ENCODE results near the gene C19orf25.

C19orf25 gene

DNA sequence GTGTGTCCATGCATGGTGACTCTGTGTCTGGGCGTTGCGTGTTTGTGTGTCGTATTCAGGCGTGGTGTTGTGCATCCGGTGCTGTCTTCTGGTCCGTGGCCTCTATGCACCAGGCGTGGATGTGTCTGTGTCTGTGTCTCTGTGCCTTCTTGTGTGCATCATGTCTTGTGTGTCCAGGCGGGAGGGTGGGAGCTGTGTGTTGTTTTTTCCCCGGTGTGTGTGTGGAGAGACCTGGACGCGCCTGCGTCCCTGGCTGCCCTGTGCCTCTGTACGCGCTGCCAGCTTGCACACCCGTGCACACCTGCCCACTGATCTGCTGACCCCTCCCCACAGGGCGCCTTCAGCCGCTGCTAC, 45.9 kb upstream of the C19orf25 start:
- Histone ChIP-seq H3K79me1 (ENCODE audit: low read length) (no peaks in the 10 kb centered on the region), H4K8ac (ENCODE audit: low read depth, low read length) (no peak overlapping the region), H3K27ac (ENCODE audit: low read depth, low read length) (no peak overlapping the region), H2AK5ac (ENCODE audit: low read length) (no peak overlapping the region), H3K4ac (ENCODE audit: low read depth, low read length) (no peak overlapping the region), H3K4me1 (ENCODE audit: control insufficient read depth, low read depth, low read length) (no peaks in the 10 kb centered on the region), H3K27me3 (ENCODE audit: insufficient read depth, low read length, poor library complexity) (peaks cover 9% of the 10 kb centered on the region), H2BK120ac (ENCODE audit: low read depth, low read length) (no peak overlapping the region), H3K79me2 (ENCODE audit: control insufficient read depth, insufficient read depth, low read length) (no peaks in the 10 kb centered on the region), H2BK5ac (ENCODE audit: low read length) (no peak overlapping the region), H3K18ac (ENCODE audit: low read length) (no peak overlapping the region), H3K9ac (ENCODE audit: low read length) (no peak overlapping the region), H3K36me3 (ENCODE audit: control insufficient read depth, insufficient read depth, low read length) (no peaks in the 10 kb centered on the region), H3K4me2 (ENCODE audit: low read length) (no peak overlapping the region), H2BK15ac (replicated peaks; ENCODE audit: low read depth) (no peak overlapping the region), H3K4me3 (ENCODE audit: low read length) (no peak overlapping the region), H3K56ac (ENCODE audit: low read length) (no peak overlapping the region), H3K23ac (ENCODE audit: low read length) (peak overlapping the region; percentile 29), H4K5ac (ENCODE audit: low read length) (no peak overlapping the region)
- WGBS (ENCODE audit: extremely low coverage, insufficient coverage, low lambda C conversion rate), result no CpG with 5 or more reads among the region's 17 CpGs
- DNase-seq, result no peak

DNA sequence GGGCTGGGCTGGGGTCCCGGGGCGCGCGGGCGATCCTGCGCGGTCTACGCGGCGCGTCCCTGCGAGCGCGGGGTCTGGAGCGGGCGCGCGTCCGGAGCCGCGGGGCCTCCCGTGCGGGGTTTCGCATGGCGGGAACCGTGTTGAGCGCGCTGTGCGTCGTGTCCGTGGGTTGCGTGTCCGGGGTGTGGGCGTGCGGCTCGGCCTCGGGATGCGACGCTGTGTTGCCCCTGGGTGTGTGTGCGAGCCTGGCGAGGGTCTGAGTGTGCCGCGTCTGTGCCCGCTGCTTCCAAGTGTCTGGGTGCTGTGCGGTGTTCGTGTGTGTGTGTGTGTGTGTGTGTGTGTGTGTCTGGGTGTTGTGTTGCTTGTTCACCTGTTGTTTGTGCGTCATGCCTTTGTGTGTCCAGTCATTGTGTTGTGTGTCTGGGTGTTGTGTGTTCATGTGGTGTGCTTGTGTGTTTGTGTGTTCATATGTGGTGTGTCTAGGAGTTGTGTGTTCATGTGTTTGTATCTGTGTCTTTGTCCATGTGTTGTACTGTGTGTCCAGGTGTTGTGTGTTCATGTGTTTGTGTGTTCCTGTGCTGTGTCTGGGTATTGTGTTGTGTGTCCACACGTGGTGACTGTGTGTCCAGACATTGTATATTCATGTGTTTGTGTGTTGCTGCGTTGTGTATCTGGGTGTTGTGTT, 45.4 kb upstream of the C19orf25 start:
- Histone ChIP-seq H3K79me1 (ENCODE audit: low read length) (no peaks in the 10 kb centered on the region), H3K9ac (ENCODE audit: low read length) (no peak overlapping the region), H3K4me3 (ENCODE audit: low read length) (no peak overlapping the region), H3K27me3 (ENCODE audit: insufficient read depth, low read length, poor library complexity) (peaks cover 9% of the 10 kb centered on the region), H2BK15ac (replicated peaks; ENCODE audit: low read depth) (no peak overlapping the region), H3K79me2 (ENCODE audit: control insufficient read depth, insufficient read depth, low read length) (no peaks in the 10 kb centered on the region), H3K27ac (ENCODE audit: low read depth, low read length) (no peak overlapping the region), H3K4me2 (ENCODE audit: low read length) (no peak overlapping the region), H4K8ac (ENCODE audit: low read depth, low read length) (no peak overlapping the region), H2AK5ac (ENCODE audit: low read length) (no peak overlapping the region), H2BK5ac (ENCODE audit: low read length) (no peak overlapping the region), H3K36me3 (ENCODE audit: control insufficient read depth, insufficient read depth, low read length) (no peaks in the 10 kb centered on the region), H2BK120ac (ENCODE audit: low read depth, low read length) (no peak overlapping the region), H4K5ac (ENCODE audit: low read length) (no peak overlapping the region), H3K56ac (ENCODE audit: low read length) (no peak overlapping the region), H3K4me1 (ENCODE audit: control insufficient read depth, low read depth, low read length) (no peaks in the 10 kb centered on the region), H3K23ac (ENCODE audit: low read length) (peak overlapping the region; percentile 29), H3K4ac (ENCODE audit: low read depth, low read length) (no peak overlapping the region), H3K18ac (ENCODE audit: low read length) (no peak overlapping the region)
- peak; percentile 13 for DNase-seq
- WGBS (ENCODE audit: extremely low coverage, insufficient coverage, low lambda C conversion rate), result no CpG with 5 or more reads among the region's 49 CpGs

DNA sequence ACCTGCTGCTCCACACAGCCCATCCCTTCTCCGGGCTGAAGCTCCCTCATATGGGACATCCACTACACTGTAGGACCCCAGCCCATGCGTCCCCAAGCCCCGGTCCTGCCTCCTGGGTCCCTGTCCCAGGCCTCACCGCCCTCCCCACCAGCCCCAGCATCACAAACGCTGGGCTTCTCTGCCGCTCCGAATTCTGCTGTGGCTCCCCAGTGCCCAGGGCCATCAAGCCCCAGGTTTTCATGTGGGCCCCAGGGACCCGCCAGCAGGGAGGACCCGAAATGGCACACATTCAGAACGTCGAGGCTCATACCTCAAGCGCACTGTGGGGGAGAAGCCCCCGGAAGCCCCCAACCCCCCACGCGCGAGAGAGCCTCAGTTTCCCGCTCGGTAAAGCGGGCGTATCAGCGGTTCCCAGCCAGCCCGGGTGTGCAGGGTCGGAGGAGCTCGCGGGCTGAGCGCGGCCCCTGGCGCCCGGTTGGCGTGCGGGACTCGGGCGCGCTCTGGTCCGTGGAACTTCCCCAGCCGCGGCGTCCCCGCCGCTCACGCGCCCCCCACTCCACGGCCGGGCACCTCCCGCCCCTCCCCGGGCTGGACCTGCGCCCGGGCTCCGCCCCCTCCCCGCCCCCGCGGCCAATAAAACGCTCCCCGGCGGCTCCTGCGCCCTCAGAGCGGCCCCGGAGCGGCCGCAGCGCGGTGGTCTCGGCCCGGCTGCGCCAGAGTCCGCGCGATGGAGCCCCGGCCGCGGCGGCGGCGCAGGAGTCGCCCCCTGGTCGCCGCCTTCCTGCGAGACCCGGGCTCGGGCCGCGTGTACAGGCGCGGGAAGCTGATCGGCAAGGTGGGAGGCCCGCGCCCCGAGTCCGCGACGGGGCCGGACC, 44.6 kb upstream of the C19orf25 start, which contains the start of gene PLK5:
PLK5 (plus strand) TSS at position 666 of the 875 bp plus-strand sequence. CDS start 2,920 bp downstream, outside the sequence.
- H3K4me1 ChIP-seq (ENCODE audit: control insufficient read depth, low read depth, low read length), result no peaks in the 10 kb centered on the region
- no peak within 1 kb of the TSS for H4K8ac ChIP-seq (ENCODE audit: low read depth, low read length)
- H3K18ac ChIP-seq (ENCODE audit: low read length), result no peak within 1 kb of the TSS
- no peak within 1 kb of the TSS for H3K4me2 ChIP-seq (ENCODE audit: low read length)
- DNase-seq, result no peak
- no peak within 1 kb of the TSS for H3K56ac ChIP-seq (ENCODE audit: low read length)
- no peak within 1 kb of the TSS for H2BK15ac ChIP-seq (replicated peaks; ENCODE audit: low read depth)
- H2AK5ac ChIP-seq (ENCODE audit: low read length), result no peak within 1 kb of the TSS
- H3K27ac ChIP-seq (ENCODE audit: low read depth, low read length), result no peak within 1 kb of the TSS
- no peak within 1 kb of the TSS for H3K4me3 ChIP-seq (ENCODE audit: low read length)
- H3K23ac ChIP-seq (ENCODE audit: low read length), result peak within 1 kb of the TSS; percentile 29
- H4K5ac ChIP-seq (ENCODE audit: low read length), result no peak within 1 kb of the TSS
- H2BK5ac ChIP-seq (ENCODE audit: low read length), result no peak within 1 kb of the TSS
- H3K4ac ChIP-seq (ENCODE audit: low read depth, low read length), result no peak within 1 kb of the TSS
- peaks cover 9% of the 10 kb centered on the region for H3K27me3 ChIP-seq (ENCODE audit: insufficient read depth, low read length, poor library complexity)
- no peak within 1 kb of the TSS for H2BK120ac ChIP-seq (ENCODE audit: low read depth, low read length)
- H3K36me3 ChIP-seq (ENCODE audit: control insufficient read depth, insufficient read depth, low read length), result no peaks in the 10 kb centered on the region
- WGBS (ENCODE audit: extremely low coverage, insufficient coverage, low lambda C conversion rate), result no CpG with 5 or more reads among the region's 92 CpGs
- H3K9ac ChIP-seq (ENCODE audit: low read length), result no peak within 1 kb of the TSS
- no peaks in the 10 kb centered on the region for H3K79me1 ChIP-seq (ENCODE audit: low read length)
- H3K79me2 ChIP-seq (ENCODE audit: control insufficient read depth, insufficient read depth, low read length), result no peaks in the 10 kb centered on the region

DNA sequence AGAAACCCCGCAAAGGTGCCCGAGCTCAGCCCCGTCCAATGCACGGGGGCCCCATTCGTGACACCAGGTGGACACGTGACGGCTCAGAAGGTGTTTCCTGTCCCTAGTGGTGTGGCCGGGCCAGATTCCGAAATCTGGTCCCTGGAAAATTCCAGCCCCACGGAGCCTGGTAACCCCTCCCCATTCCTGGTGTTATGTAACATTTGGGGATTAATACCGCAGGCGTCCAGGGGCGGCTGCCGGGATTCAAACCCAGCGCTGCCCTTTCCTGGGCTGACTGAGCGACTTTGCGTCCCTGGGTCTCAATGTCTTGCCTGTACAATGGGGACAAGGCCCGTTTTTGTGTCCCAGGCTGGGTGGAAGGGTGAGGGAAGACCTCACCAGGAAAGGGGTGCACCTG, 43.8 kb upstream of the C19orf25 start:
- Histone ChIP-seq H4K8ac (ENCODE audit: low read depth, low read length) (no peak overlapping the region), H3K18ac (ENCODE audit: low read length) (no peak overlapping the region), H2AK5ac (ENCODE audit: low read length) (no peak overlapping the region), H3K4ac (ENCODE audit: low read depth, low read length) (no peak overlapping the region), H2BK5ac (ENCODE audit: low read length) (no peak overlapping the region), H3K79me2 (ENCODE audit: control insufficient read depth, insufficient read depth, low read length) (no peaks in the 10 kb centered on the region), H2BK15ac (replicated peaks; ENCODE audit: low read depth) (no peak overlapping the region), H3K4me1 (ENCODE audit: control insufficient read depth, low read depth, low read length) (no peaks in the 10 kb centered on the region), H3K23ac (ENCODE audit: low read length) (no peak overlapping the region), H2BK120ac (ENCODE audit: low read depth, low read length) (no peak overlapping the region), H3K79me1 (ENCODE audit: low read length) (no peaks in the 10 kb centered on the region), H3K56ac (ENCODE audit: low read length) (no peak overlapping the region), H3K27me3 (ENCODE audit: insufficient read depth, low read length, poor library complexity) (peaks cover 9% of the 10 kb centered on the region), H4K5ac (ENCODE audit: low read length) (no peak overlapping the region), H3K27ac (ENCODE audit: low read depth, low read length) (no peak overlapping the region), H3K4me3 (ENCODE audit: low read length) (no peak overlapping the region), H3K9ac (ENCODE audit: low read length) (no peak overlapping the region), H3K36me3 (ENCODE audit: control insufficient read depth, insufficient read depth, low read length) (no peaks in the 10 kb centered on the region), H3K4me2 (ENCODE audit: low read length) (no peak overlapping the region)
- DNase-seq, result no peak
- WGBS (ENCODE audit: extremely low coverage, insufficient coverage, low lambda C conversion rate), result no CpG with 5 or more reads among the region's 18 CpGs

DNA sequence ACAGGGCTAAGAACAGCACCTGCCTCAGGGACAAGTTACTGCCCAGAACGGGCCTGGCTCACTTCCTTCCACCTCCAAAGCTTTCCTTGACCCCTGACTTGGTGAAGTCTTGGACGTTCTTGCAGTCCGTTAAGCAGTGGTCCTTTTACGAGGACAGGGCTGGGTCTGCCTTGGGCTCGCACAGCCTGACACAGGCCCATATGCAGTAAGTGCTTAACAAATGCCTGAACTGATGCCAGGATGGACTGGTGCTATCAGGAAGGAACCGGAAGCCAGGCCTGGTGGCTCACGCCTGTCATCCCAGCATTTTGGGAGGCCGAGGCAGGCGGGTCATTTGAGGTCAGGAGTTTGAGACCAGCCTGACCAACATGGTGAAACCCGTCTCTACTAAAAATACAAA, 43.0 kb upstream of the C19orf25 start:
- Histone ChIP-seq H3K36me3 (ENCODE audit: control insufficient read depth, insufficient read depth, low read length) (no peaks in the 10 kb centered on the region), H3K4me1 (ENCODE audit: control insufficient read depth, low read depth, low read length) (no peaks in the 10 kb centered on the region), H3K4me3 (ENCODE audit: low read length) (no peak overlapping the region), H3K79me1 (ENCODE audit: low read length) (no peaks in the 10 kb centered on the region), H3K27ac (ENCODE audit: low read depth, low read length) (no peak overlapping the region), H3K23ac (ENCODE audit: low read length) (no peak overlapping the region), H3K4me2 (ENCODE audit: low read length) (no peak overlapping the region), H4K5ac (ENCODE audit: low read length) (no peak overlapping the region), H2BK15ac (replicated peaks; ENCODE audit: low read depth) (no peak overlapping the region), H3K9ac (ENCODE audit: low read length) (no peak overlapping the region), H2BK120ac (ENCODE audit: low read depth, low read length) (no peak overlapping the region), H2BK5ac (ENCODE audit: low read length) (no peak overlapping the region), H3K27me3 (ENCODE audit: insufficient read depth, low read length, poor library complexity) (peaks cover 9% of the 10 kb centered on the region), H2AK5ac (ENCODE audit: low read length) (no peak overlapping the region), H3K4ac (ENCODE audit: low read depth, low read length) (no peak overlapping the region), H4K8ac (ENCODE audit: low read depth, low read length) (no peak overlapping the region), H3K79me2 (ENCODE audit: control insufficient read depth, insufficient read depth, low read length) (no peaks in the 10 kb centered on the region), H3K56ac (ENCODE audit: low read length) (no peak overlapping the region), H3K18ac (ENCODE audit: low read length) (no peak overlapping the region)
- no CpG with 5 or more reads among the region's 10 CpGs for WGBS (ENCODE audit: extremely low coverage, insufficient coverage, low lambda C conversion rate)
- no peak for DNase-seq

Measured in mesendoderm (in vitro differentiated cells).